ENCODE results near the gene TMEM217.

TMEM217 gene

DNA sequence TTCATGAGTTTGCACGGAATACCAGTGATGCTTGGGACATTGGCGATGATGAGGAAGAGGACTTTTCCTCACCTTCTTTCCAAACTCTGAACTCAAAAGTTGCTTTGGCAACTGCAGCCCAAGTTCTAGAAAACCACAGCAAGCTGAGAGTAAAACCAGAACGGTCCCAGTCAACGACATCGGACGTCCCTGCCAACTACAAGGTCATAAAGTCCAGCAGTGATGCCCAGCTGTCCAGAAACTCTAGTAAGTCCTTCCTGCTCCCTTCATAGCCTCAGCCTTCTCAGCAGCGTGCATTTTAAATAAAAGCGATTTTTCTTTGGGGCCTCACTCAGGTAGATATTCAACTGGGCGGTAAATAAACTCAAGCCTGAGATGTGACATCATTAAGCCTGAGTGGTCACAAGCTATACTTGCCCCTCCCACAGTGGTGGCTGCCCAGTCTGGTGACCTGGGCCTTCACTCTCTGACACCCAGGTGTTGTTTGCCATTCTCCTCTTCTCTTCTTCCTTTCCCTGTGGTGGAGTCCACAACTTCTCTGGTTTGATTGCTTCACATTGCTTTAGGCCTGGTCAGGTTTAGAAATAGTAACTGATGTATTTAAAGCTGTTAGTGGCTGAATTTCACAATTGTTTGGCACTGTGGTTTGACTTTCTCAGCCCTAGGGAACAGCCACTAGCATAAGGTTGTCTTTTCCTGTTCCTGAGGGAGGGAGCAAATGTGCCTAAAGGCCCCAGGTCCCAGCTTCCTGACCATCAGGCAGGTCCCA is 21.6 kb upstream of the TMEM217 start:
- Histone ChIP-seq H3K27ac (ENCODE audit: low read length) (no peak overlapping the region), H3K27me3 (ENCODE audit: control insufficient read depth in 1 of 2, insufficient read depth in 2 of 2, low read length in 2 of 2) (no peaks in the 10 kb centered on the region), H3K36me3 (ENCODE audit: control insufficient read depth in 2 of 2, insufficient read depth in 2 of 2, low read length in 2 of 2) (peaks cover under 1 to 15% of the 10 kb centered on the region in 2 donors), H3K4me1 (ENCODE audit: control insufficient read depth, insufficient read depth, low read length) (peaks cover 28% of the 10 kb centered on the region), H3K9me3 (ENCODE audit: control insufficient read depth in 2 of 2, low read length in 2 of 2) (no peaks in the 10 kb centered on the region), H3K4me3 (ENCODE audit: low read length in 2 of 2) (no peak overlapping the region), H3K9ac (ENCODE audit: low read length in 2 of 2) (no peak overlapping the region)

DNA sequence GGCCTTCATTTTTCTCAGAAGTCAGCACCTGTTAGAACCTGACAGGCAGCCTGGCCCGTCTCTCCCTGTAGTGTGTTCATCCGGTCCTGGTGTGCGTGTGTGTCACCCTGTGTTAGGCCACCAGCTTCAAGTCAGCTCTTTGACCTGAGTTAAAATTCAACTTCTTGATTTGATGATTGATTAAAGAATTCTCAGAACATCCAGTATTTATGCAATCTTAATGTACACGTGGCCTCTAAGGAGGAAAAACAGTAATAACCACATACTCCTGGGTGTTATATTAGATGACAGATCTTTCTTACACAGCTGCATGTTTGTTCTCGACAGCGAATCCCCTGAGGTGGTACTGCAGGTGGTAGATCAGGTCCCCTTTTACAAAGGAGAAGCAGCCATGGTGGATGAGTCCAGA is 19.1 kb upstream of the TMEM217 start:
- H3K9ac ChIP-seq (ENCODE audit: low read length in 2 of 2), result no peak overlapping the region
- H3K9me3 ChIP-seq (ENCODE audit: control insufficient read depth in 2 of 2, low read length in 2 of 2), result no peaks in the 10 kb centered on the region
- peaks cover 5% of the 10 kb centered on the region for H3K4me1 ChIP-seq (ENCODE audit: control insufficient read depth, insufficient read depth, low read length)
- no peak overlapping the region for H3K4me3 ChIP-seq (ENCODE audit: low read length in 2 of 2)
- no peaks in the 10 kb centered on the region for H3K27me3 ChIP-seq (ENCODE audit: control insufficient read depth in 1 of 2, insufficient read depth in 2 of 2, low read length in 2 of 2)
- H3K27ac ChIP-seq (ENCODE audit: low read length), result no peak overlapping the region
- peaks cover 0 to 7% of the 10 kb centered on the region in 2 donors for H3K36me3 ChIP-seq (ENCODE audit: control insufficient read depth in 2 of 2, insufficient read depth in 2 of 2, low read length in 2 of 2)

DNA sequence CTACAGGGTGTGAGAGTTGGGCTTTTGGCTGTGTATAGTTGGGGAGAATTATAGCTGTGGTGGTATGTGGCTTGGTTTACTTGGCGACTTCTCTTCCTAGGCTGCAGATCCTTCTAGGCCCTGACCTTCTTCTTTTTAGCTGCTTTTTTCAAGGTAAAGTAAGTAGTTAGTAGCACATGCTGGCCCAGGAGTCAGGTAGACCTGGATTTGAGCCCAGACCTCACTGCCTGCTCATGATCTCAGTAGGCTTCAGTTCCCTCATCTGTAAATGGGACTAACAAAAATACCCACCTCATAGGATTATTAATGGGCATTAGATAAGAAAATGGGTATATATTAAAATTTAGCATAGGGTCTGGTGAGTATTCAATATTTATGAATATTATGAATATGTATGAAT is 17.4 kb upstream of the TMEM217 start:
- H3K27ac ChIP-seq (ENCODE audit: low read length), result no peak overlapping the region
- no peaks in the 10 kb centered on the region for H3K9me3 ChIP-seq (ENCODE audit: control insufficient read depth in 2 of 2, low read length in 2 of 2)
- no peak overlapping the region for H3K4me3 ChIP-seq (ENCODE audit: low read length in 2 of 2)
- H3K27me3 ChIP-seq (ENCODE audit: control insufficient read depth in 1 of 2, insufficient read depth in 2 of 2, low read length in 2 of 2), result no peaks in the 10 kb centered on the region
- H3K4me1 ChIP-seq (ENCODE audit: control insufficient read depth, insufficient read depth, low read length), result peaks cover 5% of the 10 kb centered on the region
- no peak overlapping the region for H3K9ac ChIP-seq (ENCODE audit: low read length in 2 of 2)
- H3K36me3 ChIP-seq (ENCODE audit: control insufficient read depth in 2 of 2, insufficient read depth in 2 of 2, low read length in 2 of 2), result peaks cover 0 to 7% of the 10 kb centered on the region in 2 donors

DNA sequence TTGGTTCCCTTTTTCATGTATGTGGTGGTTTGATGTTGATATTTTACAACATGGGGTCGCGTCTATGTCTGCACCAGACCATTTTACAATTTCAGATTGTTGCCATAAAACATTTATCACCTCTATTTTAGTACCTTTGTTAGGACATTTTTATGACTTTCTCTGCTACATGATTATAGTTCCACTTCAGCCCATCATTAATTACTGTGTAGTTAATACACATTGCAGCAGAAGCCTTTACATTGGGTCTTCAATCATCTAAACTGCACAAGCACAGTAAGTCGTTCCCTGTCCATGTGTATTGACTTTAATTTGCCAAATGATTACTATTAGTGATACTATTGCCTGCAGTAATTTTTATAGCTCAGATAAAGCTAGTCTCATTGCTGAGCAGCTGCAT is 15.7 kb upstream of the TMEM217 start:
- Histone ChIP-seq H3K4me3 (ENCODE audit: low read length in 2 of 2) (no peak overlapping the region), H3K27me3 (ENCODE audit: control insufficient read depth in 1 of 2, insufficient read depth in 2 of 2, low read length in 2 of 2) (no peaks in the 10 kb centered on the region), H3K36me3 (ENCODE audit: control insufficient read depth in 2 of 2, insufficient read depth in 2 of 2, low read length in 2 of 2) (peaks cover 5 to 6% of the 10 kb centered on the region in 2 donors), H3K9ac (ENCODE audit: low read length in 2 of 2) (no peak overlapping the region), H3K4me1 (ENCODE audit: control insufficient read depth, insufficient read depth, low read length) (no peaks in the 10 kb centered on the region), H3K27ac (ENCODE audit: low read length) (no peak overlapping the region), H3K9me3 (ENCODE audit: control insufficient read depth in 2 of 2, low read length in 2 of 2) (no peaks in the 10 kb centered on the region)

DNA sequence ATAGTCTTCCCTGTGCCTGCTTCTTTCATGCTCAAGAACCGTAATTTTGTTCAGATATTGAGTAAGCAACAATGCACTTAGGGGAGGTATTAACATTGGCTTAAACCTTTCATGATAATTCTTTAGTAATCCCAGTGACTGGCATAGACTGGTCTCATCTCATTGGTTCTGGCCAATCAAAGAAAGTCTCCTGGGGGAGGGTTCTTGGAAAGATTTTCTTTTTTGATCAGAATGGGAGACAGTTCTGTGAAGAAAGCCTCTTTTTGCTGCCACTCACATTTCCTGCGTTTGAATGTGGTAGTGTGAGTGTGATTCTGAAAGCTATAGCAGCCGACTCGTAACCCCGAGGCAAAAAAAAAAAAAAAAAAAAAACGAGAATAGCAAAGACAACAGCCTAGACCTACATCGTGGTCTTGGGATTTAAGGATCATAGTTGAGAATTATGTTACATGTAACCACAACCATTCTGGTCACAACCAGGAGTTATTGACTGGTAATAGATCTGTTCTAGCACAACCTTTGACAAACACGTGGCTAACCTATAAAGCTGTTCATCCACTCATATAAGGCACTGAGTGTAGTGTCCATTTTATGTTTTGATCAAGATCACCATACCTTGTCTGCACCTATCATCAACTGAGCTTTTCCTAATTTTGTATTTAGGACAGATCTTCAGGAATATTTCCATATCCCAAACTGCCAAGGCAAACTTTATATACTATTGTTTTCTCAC is 15.1 kb upstream of the TMEM217 start:
- Histone ChIP-seq H3K27ac (ENCODE audit: low read length) (no peak overlapping the region), H3K9ac (ENCODE audit: low read length in 2 of 2) (no peak overlapping the region), H3K4me3 (ENCODE audit: low read length in 2 of 2) (no peak overlapping the region), H3K27me3 (ENCODE audit: control insufficient read depth in 1 of 2, insufficient read depth in 2 of 2, low read length in 2 of 2) (no peaks in the 10 kb centered on the region), H3K4me1 (ENCODE audit: control insufficient read depth, insufficient read depth, low read length) (no peaks in the 10 kb centered on the region), H3K36me3 (ENCODE audit: control insufficient read depth in 2 of 2, insufficient read depth in 2 of 2, low read length in 2 of 2) (peaks cover 5 to 6% of the 10 kb centered on the region in 2 donors), H3K9me3 (ENCODE audit: control insufficient read depth in 2 of 2, low read length in 2 of 2) (no peaks in the 10 kb centered on the region)

DNA sequence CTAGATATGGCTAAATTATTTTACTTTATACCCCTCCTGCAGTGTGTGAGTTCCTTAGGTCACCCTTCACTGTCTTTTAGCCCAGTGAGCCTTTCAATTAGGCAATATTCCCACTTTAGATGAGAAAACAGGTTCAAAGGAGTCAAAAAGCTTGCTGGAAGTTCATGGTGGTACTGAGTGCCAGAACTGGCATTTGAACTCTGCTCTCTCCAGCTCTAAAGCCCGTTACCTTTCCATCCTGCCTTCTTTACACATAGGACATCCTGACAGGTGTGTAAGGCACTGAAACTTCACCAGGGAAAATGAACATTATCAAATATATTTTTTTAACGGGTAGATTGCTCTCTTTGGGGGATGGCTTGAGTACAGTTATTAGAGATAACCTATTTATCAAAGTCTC is 11.2 kb upstream of the TMEM217 start:
- Histone ChIP-seq H3K27me3 (ENCODE audit: control insufficient read depth in 1 of 2, insufficient read depth in 2 of 2, low read length in 2 of 2) (no peaks in the 10 kb centered on the region), H3K4me1 (ENCODE audit: control insufficient read depth, insufficient read depth, low read length) (no peaks in the 10 kb centered on the region), H3K9ac (ENCODE audit: low read length in 2 of 2) (no peak overlapping the region), H3K9me3 (ENCODE audit: control insufficient read depth in 2 of 2, low read length in 2 of 2) (no peaks in the 10 kb centered on the region), H3K27ac (ENCODE audit: low read length) (no peak overlapping the region), H3K4me3 (ENCODE audit: low read length in 2 of 2) (no peak overlapping the region), H3K36me3 (ENCODE audit: control insufficient read depth in 2 of 2, insufficient read depth in 2 of 2, low read length in 2 of 2) (peaks cover 5 to 6% of the 10 kb centered on the region in 2 donors)

DNA sequence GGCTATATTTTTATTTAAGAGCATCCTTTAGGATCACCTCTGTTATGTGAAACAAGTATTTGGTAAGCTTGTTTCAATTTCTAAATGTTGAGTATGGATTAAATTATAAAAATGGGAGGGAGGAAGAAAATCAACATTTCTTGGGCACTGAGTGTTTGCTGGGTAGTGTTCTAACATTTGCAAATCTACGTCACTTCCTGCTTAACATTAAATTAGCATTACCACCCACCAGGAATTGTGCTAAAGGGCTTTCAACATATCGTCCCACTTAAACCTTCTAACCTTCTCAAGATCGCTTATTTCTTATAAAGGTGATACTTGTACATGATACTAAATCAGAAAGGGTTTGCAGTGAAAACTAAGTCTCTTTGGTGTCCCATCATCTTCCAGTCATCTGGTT is 7.9 kb upstream of the TMEM217 start:
- Histone ChIP-seq H3K4me3 (ENCODE audit: low read length in 2 of 2) (no peak overlapping the region), H3K9ac (ENCODE audit: low read length in 2 of 2) (no peak overlapping the region), H3K4me1 (ENCODE audit: control insufficient read depth, insufficient read depth, low read length) (no peaks in the 10 kb centered on the region), H3K36me3 (ENCODE audit: control insufficient read depth in 2 of 2, insufficient read depth in 2 of 2, low read length in 2 of 2) (peaks cover 4 to 6% of the 10 kb centered on the region in 2 donors), H3K9me3 (ENCODE audit: control insufficient read depth in 2 of 2, low read length in 2 of 2) (no peaks in the 10 kb centered on the region), H3K27me3 (ENCODE audit: control insufficient read depth in 1 of 2, insufficient read depth in 2 of 2, low read length in 2 of 2) (no peaks in the 10 kb centered on the region), H3K27ac (ENCODE audit: low read length) (no peak overlapping the region)

DNA sequence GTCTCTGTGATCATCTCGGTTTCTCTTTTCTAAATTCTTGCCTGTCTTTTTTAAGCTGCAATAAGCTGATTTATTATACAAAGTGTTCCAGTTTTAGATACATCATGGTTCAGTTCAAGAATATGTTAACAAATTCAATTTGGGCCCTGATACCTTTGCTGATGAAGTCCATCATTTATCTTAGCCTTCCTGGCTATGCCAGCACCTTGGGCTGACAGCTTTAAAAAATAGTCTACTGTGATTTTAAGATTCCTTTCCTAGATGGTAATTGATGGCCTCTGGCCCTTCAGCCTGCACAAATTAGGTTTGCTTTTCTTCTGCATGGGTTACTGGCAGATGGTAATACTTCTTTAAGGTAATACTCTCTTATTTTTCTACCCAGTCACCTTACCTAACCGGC is 7.1 kb upstream of the TMEM217 start:
- no peaks in the 10 kb centered on the region for H3K4me1 ChIP-seq (ENCODE audit: control insufficient read depth, insufficient read depth, low read length)
- no peak overlapping the region for H3K9ac ChIP-seq (ENCODE audit: low read length in 2 of 2)
- no peak overlapping the region for H3K4me3 ChIP-seq (ENCODE audit: low read length in 2 of 2)

DNA sequence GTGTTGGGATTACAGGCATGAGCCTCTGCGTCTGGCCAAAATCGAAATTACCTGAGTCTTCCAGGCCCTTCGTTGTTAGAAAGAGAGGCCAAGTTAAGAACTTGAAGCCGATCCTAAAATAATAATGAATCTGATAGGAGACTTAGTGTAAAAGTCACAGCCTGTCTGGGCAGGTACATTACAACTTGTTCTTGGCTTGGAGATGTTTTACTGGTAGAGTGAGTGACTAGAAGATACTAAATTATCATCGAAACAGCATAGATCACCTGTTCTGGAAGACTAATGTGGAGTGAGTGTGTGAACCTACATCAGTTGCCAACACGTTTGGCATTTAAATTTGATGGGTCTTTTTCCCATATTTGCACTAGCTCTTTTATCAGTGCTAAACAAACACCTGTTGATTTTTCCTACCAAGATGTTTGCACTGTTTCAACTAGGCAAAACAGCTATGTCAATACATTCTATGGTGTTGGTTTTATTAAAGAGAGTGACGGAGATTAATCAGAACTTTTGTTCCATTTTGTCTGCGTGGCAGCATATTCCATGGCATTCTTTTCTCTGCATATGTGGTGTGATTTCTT is 4.6 kb upstream of the TMEM217 start:
- H3K9ac ChIP-seq (ENCODE audit: low read length in 2 of 2), result no peak overlapping the region
- no peaks in the 10 kb centered on the region for H3K27me3 ChIP-seq (ENCODE audit: control insufficient read depth in 1 of 2, insufficient read depth in 2 of 2, low read length in 2 of 2)
- no peak overlapping the region for H3K4me3 ChIP-seq (ENCODE audit: low read length in 2 of 2)
- H3K4me1 ChIP-seq (ENCODE audit: control insufficient read depth, insufficient read depth, low read length), result peaks cover 14% of the 10 kb centered on the region
- no peak overlapping the region for H3K27ac ChIP-seq (ENCODE audit: low read length)
- no peaks in the 10 kb centered on the region for H3K36me3 ChIP-seq (ENCODE audit: control insufficient read depth in 2 of 2, insufficient read depth in 2 of 2, low read length in 2 of 2)
- H3K9me3 ChIP-seq (ENCODE audit: control insufficient read depth in 2 of 2, low read length in 2 of 2), result no peaks in the 10 kb centered on the region

More for the DNA sequence above, 7.1 kb upstream of the TMEM217 start:
- Histone ChIP-seq H3K27ac (ENCODE audit: low read length) (no peak overlapping the region), H3K27me3 (ENCODE audit: control insufficient read depth in 1 of 2, insufficient read depth in 2 of 2, low read length in 2 of 2) (no peaks in the 10 kb centered on the region), H3K9me3 (ENCODE audit: control insufficient read depth in 2 of 2, low read length in 2 of 2) (no peaks in the 10 kb centered on the region), H3K36me3 (ENCODE audit: control insufficient read depth in 2 of 2, insufficient read depth in 2 of 2, low read length in 2 of 2) (peaks cover 4 to 6% of the 10 kb centered on the region in 2 donors)

DNA sequence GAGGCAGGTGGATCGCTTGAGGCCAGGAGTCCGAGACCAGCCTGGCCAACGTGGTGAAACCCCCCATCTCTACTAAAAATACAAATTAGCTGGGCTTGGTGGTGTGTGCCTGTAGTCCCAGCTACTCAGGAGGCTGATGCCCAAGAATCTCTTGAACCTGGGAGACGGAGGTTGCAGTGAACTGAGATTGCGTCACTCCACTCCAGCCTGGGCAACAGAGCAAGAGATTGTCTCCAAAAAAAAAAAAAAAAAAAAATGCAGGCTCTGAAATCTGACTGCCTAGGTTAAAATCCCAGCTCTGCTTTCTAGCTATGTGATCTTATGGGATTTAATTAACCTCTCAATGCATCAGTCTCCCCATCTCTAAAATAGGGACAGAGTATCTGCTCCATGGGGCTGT is 3.3 kb upstream of the TMEM217 start:
- H3K27ac ChIP-seq (ENCODE audit: low read length), result no peak overlapping the region
- H3K4me3 ChIP-seq (ENCODE audit: low read length in 2 of 2), result no peak overlapping the region
- H3K9ac ChIP-seq (ENCODE audit: low read length in 2 of 2), result no peak overlapping the region
- H3K27me3 ChIP-seq (ENCODE audit: control insufficient read depth in 1 of 2, insufficient read depth in 2 of 2, low read length in 2 of 2), result no peaks in the 10 kb centered on the region
- H3K4me1 ChIP-seq (ENCODE audit: control insufficient read depth, insufficient read depth, low read length), result peaks cover 20% of the 10 kb centered on the region
- H3K9me3 ChIP-seq (ENCODE audit: control insufficient read depth in 2 of 2, low read length in 2 of 2), result no peaks in the 10 kb centered on the region
- no peaks in the 10 kb centered on the region for H3K36me3 ChIP-seq (ENCODE audit: control insufficient read depth in 2 of 2, insufficient read depth in 2 of 2, low read length in 2 of 2)

DNA sequence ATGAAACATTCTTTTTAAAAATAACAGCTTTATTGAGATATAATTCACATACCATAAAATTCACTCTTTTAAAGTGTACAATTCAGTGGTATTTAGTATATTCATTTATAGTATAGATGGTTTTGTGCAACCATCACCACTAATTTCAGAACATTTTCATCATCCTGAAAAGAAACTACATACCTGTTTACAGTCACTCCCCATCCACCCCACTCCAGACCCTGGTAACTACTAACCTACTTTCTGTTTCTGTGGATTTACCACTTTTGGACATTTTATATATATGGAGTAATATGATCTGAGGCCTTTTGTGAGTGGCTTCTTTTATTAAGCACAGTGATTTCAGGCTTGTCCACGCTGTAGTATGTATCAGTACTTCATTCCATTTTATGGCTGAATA is 2.5 kb upstream of the TMEM217 start:
- no peak overlapping the region for H3K27ac ChIP-seq (ENCODE audit: low read length)
- H3K4me3 ChIP-seq (ENCODE audit: low read length in 2 of 2), result no peak overlapping the region
- no peaks in the 10 kb centered on the region for H3K9me3 ChIP-seq (ENCODE audit: control insufficient read depth in 2 of 2, low read length in 2 of 2)
- H3K4me1 ChIP-seq (ENCODE audit: control insufficient read depth, insufficient read depth, low read length), result peaks cover 20% of the 10 kb centered on the region
- no peak overlapping the region for H3K9ac ChIP-seq (ENCODE audit: low read length in 2 of 2)
- no peaks in the 10 kb centered on the region for H3K27me3 ChIP-seq (ENCODE audit: control insufficient read depth in 1 of 2, insufficient read depth in 2 of 2, low read length in 2 of 2)
- no peaks in the 10 kb centered on the region for H3K36me3 ChIP-seq (ENCODE audit: control insufficient read depth in 2 of 2, insufficient read depth in 2 of 2, low read length in 2 of 2)

Data from stomach smooth muscle (tissue), 2 donors.